ENCODE results near the gene CENPQ.

DNA sequence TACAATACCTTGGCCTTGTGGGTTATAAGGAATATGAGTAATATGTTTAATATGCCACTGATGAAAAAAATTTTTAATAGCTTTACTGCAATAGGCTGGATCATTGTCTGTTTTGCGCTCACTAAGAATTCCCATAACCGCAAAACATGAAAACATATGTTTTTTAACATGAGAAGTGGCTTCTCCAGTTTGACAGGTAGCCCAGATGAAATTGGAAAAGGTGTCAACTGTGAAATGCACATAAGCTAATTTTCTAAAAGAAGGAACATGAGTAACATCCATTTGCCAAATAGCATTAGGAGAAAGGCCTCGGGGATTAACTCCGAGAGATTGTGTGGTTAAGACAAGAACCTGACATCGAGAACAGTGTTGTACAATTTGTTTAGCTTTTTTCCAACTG is 41.5 kb downstream of the CENPQ start:
- TF ChIP-seq, protein P1, sequence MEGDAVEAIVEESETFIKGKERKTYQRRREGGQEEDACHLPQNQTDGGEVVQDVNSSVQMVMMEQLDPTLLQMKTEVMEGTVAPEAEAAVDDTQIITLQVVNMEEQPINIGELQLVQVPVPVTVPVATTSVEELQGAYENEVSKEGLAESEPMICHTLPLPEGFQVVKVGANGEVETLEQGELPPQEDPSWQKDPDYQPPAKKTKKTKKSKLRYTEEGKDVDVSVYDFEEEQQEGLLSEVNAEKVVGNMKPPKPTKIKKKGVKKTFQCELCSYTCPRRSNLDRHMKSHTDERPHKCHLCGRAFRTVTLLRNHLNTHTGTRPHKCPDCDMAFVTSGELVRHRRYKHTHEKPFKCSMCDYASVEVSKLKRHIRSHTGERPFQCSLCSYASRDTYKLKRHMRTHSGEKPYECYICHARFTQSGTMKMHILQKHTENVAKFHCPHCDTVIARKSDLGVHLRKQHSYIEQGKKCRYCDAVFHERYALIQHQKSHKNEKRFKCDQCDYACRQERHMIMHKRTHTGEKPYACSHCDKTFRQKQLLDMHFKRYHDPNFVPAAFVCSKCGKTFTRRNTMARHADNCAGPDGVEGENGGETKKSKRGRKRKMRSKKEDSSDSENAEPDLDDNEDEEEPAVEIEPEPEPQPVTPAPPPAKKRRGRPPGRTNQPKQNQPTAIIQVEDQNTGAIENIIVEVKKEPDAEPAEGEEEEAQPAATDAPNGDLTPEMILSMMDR (conservative IDR thresholded peaks at IDR 0.05 in 1 of 2, IDR thresholded peaks at IDR 0.05 in 1 of 2; ENCODE audit: low read depth in 1 of 2, low read length in 2 of 2), result no peak
- TF ChIP-seq EZH2 (IDR thresholded peaks at IDR 0.05; ENCODE audit: low read length, missing control alignments), result no peak

Data from fibroblast of lung (primary cell).